ENCODE results near the gene SP8.

DNA sequence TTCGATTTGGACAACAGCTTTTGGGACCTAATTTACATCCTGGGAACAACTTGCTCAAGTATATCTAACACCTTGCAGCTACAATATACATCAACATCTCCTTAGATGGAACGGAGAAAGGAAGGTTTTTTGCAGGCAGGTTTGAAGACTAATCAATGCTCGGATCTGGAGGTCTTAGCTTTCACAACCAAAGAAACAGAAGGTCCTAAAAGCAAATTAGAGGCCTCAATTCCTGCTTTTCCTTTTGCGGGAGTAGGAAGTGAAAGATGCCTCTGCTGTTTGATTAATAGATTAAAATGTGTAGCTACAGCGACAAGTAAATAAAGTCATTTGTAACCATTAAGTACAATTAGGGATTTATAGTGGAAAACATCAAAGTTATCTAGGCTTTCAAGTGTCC, 3.7 kb upstream of the SP8 start:
- TF ChIP-seq EZH2 (IDR thresholded peaks at IDR 0.05; ENCODE audit: low read length) (no peak), CTCF (optimal IDR thresholded peaks at IDR 0.05 in 1 of 3, IDR thresholded peaks at IDR 0.05 in 1 of 3, conservative IDR thresholded peaks at IDR 0.05 in 1 of 3; ENCODE audit: extremely low read depth in 1 of 3, insufficient read depth in 2 of 3, low read length in 3 of 3) (no peak)
